Measurements from ENCODE around the gene PPP1R15A.
"Not testable (repeated sequence)": the region's sequence is repeated elsewhere in the genome, so short reads cannot be mapped to it uniquely, and the experiment has no call there.

The PPP1R15A gene

GRCh38 chr19:48873476-48874302, 1.5 kb downstream of the PPP1R15A start:
- H3K9me3 ChIP-seq = no peaks in the 10 kb centered on the region
- peak overlapping the region; percentile 90 to 99 for H3K4me3 ChIP-seq (ENCODE audit: low read depth in 1 of 2, low read length in 1 of 2)
- H3K27me3 ChIP-seq = no peaks in the 10 kb centered on the region
- no peak for TF ChIP-seq CTCF (IDR thresholded peaks at IDR 0.05)
- H3K27ac ChIP-seq = peak overlapping the region; percentile 98
- peaks cover 57% of the 10 kb centered on the region for H3K36me3 ChIP-seq
- peaks cover 45 to 49% of the 10 kb centered on the region in 2 experiments for H3K4me1 ChIP-seq (ENCODE audit: control insufficient read depth in 1 of 2, insufficient read depth in 1 of 2, low read depth in 1 of 2, low read length in 1 of 2)

GRCh38 chr19:48874303-48875135, 2.3 kb downstream of the PPP1R15A start:
- Histone ChIP-seq H3K4me1 (ENCODE audit: control insufficient read depth in 1 of 2, insufficient read depth in 1 of 2, low read depth in 1 of 2, low read length in 1 of 2) (peaks cover 52 to 53% of the 10 kb centered on the region in 2 experiments), H3K36me3 (peaks cover 58% of the 10 kb centered on the region), H3K27ac (peak overlapping the region; percentile 98), H3K9me3 (no peaks in the 10 kb centered on the region), H3K27me3 (no peaks in the 10 kb centered on the region), H3K4me3 (ENCODE audit: low read depth in 1 of 2, low read length in 1 of 2) (peak overlapping the region; percentile 90 to 99)
- no peak for TF ChIP-seq CTCF (IDR thresholded peaks at IDR 0.05)

- Histone ChIP-seq H3K27ac (peak overlapping the region; percentile 98), H3K36me3 (peaks cover 58% of the 10 kb centered on the region), H3K4me1 (ENCODE audit: control insufficient read depth in 1 of 2, insufficient read depth in 1 of 2, low read depth in 1 of 2, low read length in 1 of 2) (peaks cover 52 to 56% of the 10 kb centered on the region in 2 experiments), H3K4me3 (ENCODE audit: low read depth in 1 of 2, low read length in 1 of 2) (peak overlapping the region; percentile 90 to 99)
- H3K9me3 ChIP-seq, H3K27me3 ChIP-seq: not testable (repeated sequence)
Observed at GRCh38 chr19:48876043-48876981, 4.1 kb downstream of the PPP1R15A start.

GRCh38 chr19:48877855-48878195, 5.6 kb downstream of the PPP1R15A start:
- no peak for TF ChIP-seq CTCF (IDR thresholded peaks at IDR 0.05)
- peak overlapping the region; percentile 45 for H3K27ac ChIP-seq
- H3K4me3 ChIP-seq (ENCODE audit: low read depth in 1 of 2, low read length in 1 of 2) = no peak overlapping the region
- peaks cover 58% of the 10 kb centered on the region for H3K36me3 ChIP-seq
- H3K27me3 ChIP-seq = no peaks in the 10 kb centered on the region
- H3K4me1 ChIP-seq (ENCODE audit: control insufficient read depth in 1 of 2, insufficient read depth in 1 of 2, low read depth in 1 of 2, low read length in 1 of 2) = peaks cover 59 to 66% of the 10 kb centered on the region in 2 experiments
- H3K9me3 ChIP-seq = no peaks in the 10 kb centered on the region

- Histone ChIP-seq H3K36me3 (peaks cover 54% of the 10 kb centered on the region), H3K27ac (peak overlapping the region; percentile 45), H3K4me3 (ENCODE audit: low read depth in 1 of 2, low read length in 1 of 2) (no peak overlapping the region), H3K9me3 (no peaks in the 10 kb centered on the region), H3K4me1 (ENCODE audit: control insufficient read depth in 1 of 2, insufficient read depth in 1 of 2, low read depth in 1 of 2, low read length in 1 of 2) (peaks cover 60 to 67% of the 10 kb centered on the region in 2 experiments), H3K27me3 (no peaks in the 10 kb centered on the region)
- TF ChIP-seq CTCF (IDR thresholded peaks at IDR 0.05) = no peak
Observed at GRCh38 chr19:48878196-48879024, 6.2 kb downstream of the PPP1R15A start.

Data from neutrophil (primary cell).